Measurements from ENCODE around the gene STK32A. TPM values are rescaled to one million over a fixed set of nuclear protein-coding genes. Genes with fewer than 3 reads are reported as not detected.

The STK32A gene
- polyA plus RNA-seq, 1 experiment, result 1.2 TPM

DNA sequence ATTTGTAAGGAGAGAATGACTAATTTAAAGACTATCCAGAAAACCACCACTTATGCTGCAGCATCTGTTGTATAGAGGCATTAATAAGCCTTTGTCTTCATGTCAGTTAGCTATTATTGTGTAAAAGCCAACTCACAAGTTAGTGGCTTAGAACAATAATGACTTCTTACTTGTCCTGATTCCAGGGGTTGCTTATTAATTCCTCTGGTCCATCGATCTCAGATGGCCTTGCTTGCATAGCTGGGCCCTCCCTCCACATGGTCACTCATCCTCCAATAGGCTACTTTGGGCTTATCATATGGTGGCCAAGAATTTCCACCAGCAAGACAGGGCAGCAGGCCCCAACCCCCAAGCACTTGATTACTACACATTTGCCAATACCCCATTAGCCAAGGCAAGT lies 44.5 kb upstream of the STK32A start:
- POLR2A ChIA-PET, result no interaction called here
- Histone ChIP-seq H3K36me3 (ENCODE audit: control insufficient read depth, insufficient read depth, low read length) (no peaks in the 10 kb centered on the region), H3K27me3 (ENCODE audit: control insufficient read depth, insufficient read depth, low read length) (no peaks in the 10 kb centered on the region), H3K4me3 (ENCODE audit: low read depth, low read length) (no peak overlapping the region)
- DNase-seq (ENCODE audit: low read depth), result no peak
- TF ChIP-seq, protein P1, sequence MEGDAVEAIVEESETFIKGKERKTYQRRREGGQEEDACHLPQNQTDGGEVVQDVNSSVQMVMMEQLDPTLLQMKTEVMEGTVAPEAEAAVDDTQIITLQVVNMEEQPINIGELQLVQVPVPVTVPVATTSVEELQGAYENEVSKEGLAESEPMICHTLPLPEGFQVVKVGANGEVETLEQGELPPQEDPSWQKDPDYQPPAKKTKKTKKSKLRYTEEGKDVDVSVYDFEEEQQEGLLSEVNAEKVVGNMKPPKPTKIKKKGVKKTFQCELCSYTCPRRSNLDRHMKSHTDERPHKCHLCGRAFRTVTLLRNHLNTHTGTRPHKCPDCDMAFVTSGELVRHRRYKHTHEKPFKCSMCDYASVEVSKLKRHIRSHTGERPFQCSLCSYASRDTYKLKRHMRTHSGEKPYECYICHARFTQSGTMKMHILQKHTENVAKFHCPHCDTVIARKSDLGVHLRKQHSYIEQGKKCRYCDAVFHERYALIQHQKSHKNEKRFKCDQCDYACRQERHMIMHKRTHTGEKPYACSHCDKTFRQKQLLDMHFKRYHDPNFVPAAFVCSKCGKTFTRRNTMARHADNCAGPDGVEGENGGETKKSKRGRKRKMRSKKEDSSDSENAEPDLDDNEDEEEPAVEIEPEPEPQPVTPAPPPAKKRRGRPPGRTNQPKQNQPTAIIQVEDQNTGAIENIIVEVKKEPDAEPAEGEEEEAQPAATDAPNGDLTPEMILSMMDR (IDR thresholded peaks at IDR 0.05; ENCODE audit: insufficient read depth, low read depth, low read length), result no peak
- CTCF ChIA-PET, result interaction anchor here (0.6 to 5.9 kb wide), 8 partner anchors 11 to 660 kb away, joined by 3 to 81 read pairs (median 6); no protein-coding TSS in a partner anchor

DNA sequence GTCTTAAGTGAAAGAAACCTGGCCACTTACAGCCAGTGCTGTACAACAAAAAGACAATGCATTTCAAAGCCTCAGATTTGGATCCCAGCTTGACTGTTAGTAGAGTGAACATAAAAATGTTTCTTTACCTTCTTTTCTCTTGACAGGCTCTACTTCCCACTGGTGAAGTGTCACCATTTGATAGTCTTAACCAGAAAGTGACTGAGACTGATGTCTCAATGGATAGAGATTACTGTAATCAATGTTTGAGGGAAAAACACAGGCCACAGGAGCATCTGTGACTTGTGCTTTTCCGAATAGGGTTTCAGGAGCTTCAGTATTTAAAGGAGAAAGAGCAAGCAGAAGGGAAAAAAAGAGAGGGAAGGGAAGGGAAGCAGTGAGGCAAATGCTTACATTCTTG lies 41.7 kb upstream of the STK32A start:
- H3K27me3 ChIP-seq (ENCODE audit: control insufficient read depth, insufficient read depth, low read length), result no peaks in the 10 kb centered on the region
- POLR2A ChIA-PET, result no interaction called here
- no peaks in the 10 kb centered on the region for H3K36me3 ChIP-seq (ENCODE audit: control insufficient read depth, insufficient read depth, low read length)
- no peak overlapping the region for H3K4me3 ChIP-seq (ENCODE audit: low read depth, low read length)
- CTCF ChIA-PET, result interaction anchor here (1.2 to 1.4 kb wide), 2 partner anchors 12 to 95 kb away, joined by 3 to 5 read pairs; no protein-coding TSS in a partner anchor
- DNase-seq (ENCODE audit: low read depth), result no peak
- TF ChIP-seq, protein P1 (IDR thresholded peaks at IDR 0.05; ENCODE audit: insufficient read depth, low read depth, low read length), result no peak

DNA sequence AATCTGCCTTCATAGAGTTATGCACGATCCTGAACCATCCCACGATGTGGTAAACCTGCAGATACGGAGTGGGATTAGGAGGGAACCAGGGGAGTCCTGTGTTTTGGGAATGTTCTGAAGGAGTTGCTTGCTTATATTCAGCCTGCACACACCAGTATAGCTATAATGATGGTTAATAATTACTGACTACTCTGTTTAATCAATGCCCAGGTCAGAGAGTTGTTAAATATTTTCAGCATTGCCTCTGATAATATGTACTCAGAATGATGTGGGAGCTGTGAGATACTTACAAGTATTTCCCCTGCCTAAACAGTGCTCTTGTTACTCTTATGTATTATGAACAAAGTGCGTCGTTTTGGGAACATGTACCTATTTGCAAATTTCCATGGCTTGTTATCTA lies 34.8 kb upstream of the STK32A start:
- Histone ChIP-seq H3K36me3 (ENCODE audit: control insufficient read depth, insufficient read depth, low read length) (no peaks in the 10 kb centered on the region), H3K4me3 (ENCODE audit: low read depth, low read length) (no peak overlapping the region), H3K27me3 (ENCODE audit: control insufficient read depth, insufficient read depth, low read length) (no peaks in the 10 kb centered on the region; the same call in 1 of the 2 replicates)
- DNase-seq (ENCODE audit: low read depth), result no peak
- POLR2A ChIA-PET, result no interaction called here
- TF ChIP-seq, protein P1 (IDR thresholded peaks at IDR 0.05; ENCODE audit: insufficient read depth, low read depth, low read length), result no peak
- CTCF ChIA-PET, result interaction anchor here (1.1 to 4.0 kb wide), 2 partner anchors 12 to 170 kb away, joined by 3 to 18 read pairs; no protein-coding TSS in a partner anchor

DNA sequence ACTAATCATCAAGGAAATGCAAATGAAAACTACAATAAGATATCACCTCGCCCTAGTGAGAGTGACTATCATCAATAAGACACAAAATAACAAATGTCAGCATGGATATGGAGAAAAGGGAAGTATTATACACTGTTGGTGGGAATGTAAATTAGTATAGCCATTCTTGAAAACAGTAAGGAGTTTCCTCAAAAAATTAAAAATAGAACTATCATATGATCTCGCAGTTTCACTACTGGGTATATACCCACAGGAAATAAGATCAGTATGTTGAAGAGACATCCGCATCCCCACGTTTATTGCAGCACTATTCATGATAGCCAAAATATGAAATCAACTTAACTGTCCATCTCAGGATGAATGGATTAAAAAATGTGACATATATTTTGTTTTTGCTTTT lies 31.6 kb upstream of the STK32A start:
- DNase-seq (ENCODE audit: low read depth), result no peak
- ChIA-PET POLR2A (no interaction called here), CTCF (interaction anchor here (1.0 kb wide), 1 partner anchor 375 kb away, joined by 4 read pairs; no protein-coding TSS in a partner anchor)
- TF ChIP-seq, protein P1 (IDR thresholded peaks at IDR 0.05; ENCODE audit: insufficient read depth, low read depth, low read length), result no peak
- H3K4me3 ChIP-seq (ENCODE audit: low read depth, low read length), result no peak overlapping the region
- no peaks in the 10 kb centered on the region; the same call in 1 of the 2 replicates for H3K27me3 ChIP-seq (ENCODE audit: control insufficient read depth, insufficient read depth, low read length)
- H3K36me3 ChIP-seq (ENCODE audit: control insufficient read depth, insufficient read depth, low read length), result no peaks in the 10 kb centered on the region

DNA sequence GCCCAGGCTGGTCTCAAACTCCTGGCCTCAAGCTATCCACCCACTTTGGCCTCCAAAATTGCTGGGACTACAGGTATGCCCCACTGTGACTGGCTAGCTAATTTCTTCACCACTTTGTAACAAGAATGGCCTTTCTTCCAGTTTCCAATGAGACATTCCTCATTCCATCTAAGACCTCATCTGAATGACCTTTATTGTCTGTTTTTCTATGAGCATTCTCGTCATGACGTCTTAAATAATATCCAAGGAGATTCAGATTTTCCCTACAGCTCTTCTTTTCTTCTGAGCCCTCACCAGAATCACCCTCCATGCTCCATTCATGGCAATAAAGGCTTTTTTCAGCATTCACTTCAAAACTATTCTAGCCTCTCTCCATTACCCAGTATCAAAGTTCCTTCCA lies 30.2 kb upstream of the STK32A start:
- POLR2A ChIA-PET, result no interaction called here

More for the DNA sequence above, 30.2 kb upstream of the STK32A start:
- CTCF ChIA-PET, result no interaction called here
- H3K36me3 ChIP-seq (ENCODE audit: control insufficient read depth, insufficient read depth, low read length), result no peaks in the 10 kb centered on the region
- TF ChIP-seq, protein P1 (IDR thresholded peaks at IDR 0.05; ENCODE audit: insufficient read depth, low read depth, low read length), result no peak
- no peaks in the 10 kb centered on the region; the same call in 1 of the 2 replicates for H3K27me3 ChIP-seq (ENCODE audit: control insufficient read depth, insufficient read depth, low read length)
- DNase-seq (ENCODE audit: low read depth), result no peak
- H3K4me3 ChIP-seq (ENCODE audit: low read depth, low read length), result no peak overlapping the region

Measured in BJ (cell line).